ENCODE data around the gene UNC119.

Gene UNC119

GRCh38 chr17:28503420-28503819, 49.0 kb downstream of the UNC119 start:
- no peak for DNase-seq
- H3K4me1 ChIP-seq, result peaks cover 7% of the 10 kb centered on the region
- no peak overlapping the region for H3K4me3 ChIP-seq (ENCODE audit: low read depth, low read length)
- no peaks in the 10 kb centered on the region for H3K9me3 ChIP-seq
- no peaks in the 10 kb centered on the region for H3K36me3 ChIP-seq
- no peak for TF ChIP-seq CTCF (IDR thresholded peaks at IDR 0.05; ENCODE audit: low read depth, low read length)
- no peaks in the 10 kb centered on the region for H3K27me3 ChIP-seq

- no peak for DNase-seq
- H3K4me1 ChIP-seq, result peaks cover 7% of the 10 kb centered on the region
- no peaks in the 10 kb centered on the region for H3K27me3 ChIP-seq
- no peaks in the 10 kb centered on the region for H3K36me3 ChIP-seq
- H3K4me3 ChIP-seq (ENCODE audit: low read depth, low read length), result no peak overlapping the region
- no peak for TF ChIP-seq CTCF (IDR thresholded peaks at IDR 0.05; ENCODE audit: low read depth, low read length)
- H3K9me3 ChIP-seq, result no peaks in the 10 kb centered on the region
Observed at GRCh38 chr17:28501421-28502284, 50.8 kb downstream of the UNC119 start.

- TF ChIP-seq CTCF (IDR thresholded peaks at IDR 0.05; ENCODE audit: low read depth, low read length), result no peak
- H3K4me1 ChIP-seq, result peaks cover 7% of the 10 kb centered on the region
- H3K9me3 ChIP-seq, result no peaks in the 10 kb centered on the region
- no peak overlapping the region for H3K4me3 ChIP-seq (ENCODE audit: low read depth, low read length)
- no peaks in the 10 kb centered on the region for H3K27me3 ChIP-seq
- DNase-seq, result peak; percentile 58
- no peaks in the 10 kb centered on the region for H3K36me3 ChIP-seq
Observed at GRCh38 chr17:28500712-28501379, 51.6 kb downstream of the UNC119 start.

GRCh38 chr17:28499684-28500357, 52.6 kb downstream of the UNC119 start:
- H3K36me3 ChIP-seq, result no peaks in the 10 kb centered on the region
- no peak overlapping the region for H3K4me3 ChIP-seq (ENCODE audit: low read depth, low read length)
- no peak for DNase-seq
- H3K9me3 ChIP-seq, result no peaks in the 10 kb centered on the region
- H3K27me3 ChIP-seq, result no peaks in the 10 kb centered on the region
- peaks cover 7% of the 10 kb centered on the region for H3K4me1 ChIP-seq
- no peak for TF ChIP-seq CTCF (IDR thresholded peaks at IDR 0.05; ENCODE audit: low read depth, low read length)

GRCh38 chr17:28499364-28499664, 53.1 kb downstream of the UNC119 start:
- Histone ChIP-seq H3K4me3 (ENCODE audit: low read depth, low read length) (no peak overlapping the region), H3K9me3 (no peaks in the 10 kb centered on the region), H3K27me3 (no peaks in the 10 kb centered on the region), H3K36me3 (no peaks in the 10 kb centered on the region), H3K4me1 (peaks cover 7% of the 10 kb centered on the region)
- no peak for TF ChIP-seq CTCF (IDR thresholded peaks at IDR 0.05; ENCODE audit: low read depth, low read length)
- no peak for DNase-seq
